Measurements from ENCODE around the gene NGB. TPM values are rescaled to one million over a fixed set of nuclear protein-coding genes. Genes with fewer than 3 reads are reported as not detected.
A peak's percentile ranks its signal among the peaks of the same experiment; 100 is the strongest.

NGB gene
- total RNA-seq, 2 experiments from 2014 or later: not detected

DNA sequence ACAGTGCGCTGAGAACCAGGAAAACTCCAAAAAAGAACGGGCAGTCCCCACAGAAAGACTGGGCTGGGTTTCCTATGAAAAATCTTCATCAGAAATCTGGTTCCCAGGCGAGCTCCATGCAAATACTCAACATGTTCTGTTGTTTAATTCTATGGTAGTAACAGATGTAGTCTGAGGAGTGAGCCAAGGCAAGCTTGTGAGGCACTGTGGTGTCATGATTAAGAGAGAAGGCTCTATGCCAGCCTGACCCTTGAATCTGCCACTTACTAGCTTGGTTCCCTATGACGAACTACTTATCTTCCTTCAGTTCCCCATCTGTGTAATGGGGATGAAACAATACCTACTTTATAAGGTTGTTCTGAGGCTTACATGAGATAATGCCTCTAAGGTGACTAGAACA, 39.0 kb upstream of the NGB start:
- peaks cover 2% of the 10 kb centered on the region for H3K36me3 Mint-ChIP-seq (ENCODE audit: low read depth)

DNA sequence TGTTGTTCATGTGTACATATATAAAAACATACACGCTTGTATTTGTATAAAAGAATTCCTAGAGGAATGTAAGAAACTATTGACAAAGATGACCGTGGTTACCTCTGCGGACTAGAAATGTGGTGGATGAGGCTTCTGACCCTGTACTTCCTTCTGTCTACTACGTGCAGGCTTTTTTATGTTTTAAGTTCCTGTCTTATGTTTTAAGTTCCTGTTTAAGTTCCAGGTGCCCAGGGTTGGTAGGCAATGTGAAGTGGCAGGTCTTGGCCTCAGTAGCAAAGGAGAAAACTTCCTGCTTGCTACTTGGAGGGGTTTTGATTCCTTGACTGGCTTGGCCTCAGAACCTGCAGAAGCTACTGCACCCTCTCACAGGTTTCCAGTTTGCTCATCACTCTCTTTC, 38.1 kb upstream of the NGB start:
- Mint-ChIP-seq H3K9me3 (no peaks in the 10 kb centered on the region), H3K4me1 (ENCODE audit: low read depth) (no peaks in the 10 kb centered on the region), H3K36me3 (ENCODE audit: low read depth) (peaks cover 2% of the 10 kb centered on the region), H3K4me3 (no peak overlapping the region), H3K27ac (no peak overlapping the region), H3K27me3 (ENCODE audit: low read depth) (no peaks in the 10 kb centered on the region)
- CTCF ChIA-PET: no interaction called here
- intact Hi-C loops (cut with micrococcal nuclease): no loop called here
- DNase-seq: no peak

More for the DNA sequence above, 39.0 kb upstream of the NGB start:
- CTCF ChIA-PET: no interaction called here
- no peak for DNase-seq
- Mint-ChIP-seq H3K4me3 (no peak overlapping the region), H3K27ac (no peak overlapping the region), H3K27me3 (ENCODE audit: low read depth) (no peaks in the 10 kb centered on the region), H3K4me1 (ENCODE audit: low read depth) (no peaks in the 10 kb centered on the region), H3K9me3 (no peaks in the 10 kb centered on the region)
- intact Hi-C loops (cut with micrococcal nuclease): no loop called here

DNA sequence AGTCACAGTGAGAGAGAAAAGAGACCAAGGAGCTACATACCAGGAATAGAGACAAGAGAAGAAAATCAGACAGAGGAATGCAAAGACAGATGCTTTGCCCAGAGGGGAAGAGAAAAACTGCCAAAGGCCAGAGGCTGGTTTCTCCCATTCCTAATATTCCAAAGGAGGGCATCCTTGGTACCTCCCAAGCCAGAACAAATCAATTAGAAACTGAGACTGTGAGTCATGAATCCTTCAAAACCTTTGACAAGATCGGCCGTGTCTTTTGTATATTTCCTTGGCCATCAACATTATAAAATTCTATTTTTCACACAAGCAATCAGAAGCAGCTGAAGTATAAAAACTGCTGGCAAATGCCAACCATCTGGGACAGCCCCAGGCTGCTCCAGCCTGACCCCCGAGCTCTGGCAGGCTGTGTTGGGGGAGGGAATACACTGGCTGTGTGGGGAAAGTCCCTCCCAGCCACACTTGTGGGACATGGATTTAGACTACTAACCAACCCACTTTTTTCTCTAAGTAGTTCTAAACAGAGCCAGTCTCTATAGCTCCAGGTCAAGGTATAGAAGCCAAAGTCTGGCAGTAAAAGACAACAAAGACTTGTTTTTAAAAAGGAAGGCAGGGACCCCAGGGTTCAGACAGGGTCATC, 36.0 kb upstream of the NGB start:
- Mint-ChIP-seq H3K27me3 (ENCODE audit: low read depth) (no peaks in the 10 kb centered on the region), H3K4me1 (ENCODE audit: low read depth) (peaks cover 13% of the 10 kb centered on the region), H3K27ac (no peak overlapping the region), H3K9me3 (no peaks in the 10 kb centered on the region), H3K4me3 (no peak overlapping the region), H3K36me3 (ENCODE audit: low read depth) (peaks cover 6% of the 10 kb centered on the region)
- no peak for DNase-seq
- CTCF ChIA-PET: interaction anchor here (0.8 to 11.4 kb wide), 4 partner anchors 9 to 156 kb away, joined by 3 to 124 read pairs (median 4); no protein-coding TSS in a partner anchor
- intact Hi-C loops (cut with micrococcal nuclease): no loop called here

DNA sequence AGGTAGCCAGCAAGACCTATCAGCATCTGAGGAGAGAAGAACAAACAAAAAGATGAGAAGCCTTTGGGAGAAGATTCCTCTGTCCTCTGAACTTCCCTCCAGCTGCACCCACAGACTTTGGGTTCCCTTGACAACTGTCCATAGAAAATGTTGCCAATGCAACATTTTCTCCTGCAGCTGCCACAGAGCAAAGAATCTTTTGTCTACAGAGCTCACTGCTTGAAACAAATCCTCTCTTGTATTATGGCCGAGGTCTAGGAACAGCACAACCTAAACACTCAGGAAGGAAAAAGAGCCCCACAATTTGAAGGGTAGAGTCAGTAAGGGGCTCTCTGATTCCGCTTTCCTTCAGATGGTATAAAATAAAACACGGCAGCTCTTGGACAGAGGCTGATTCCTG, 35.4 kb upstream of the NGB start:
- peaks cover 13% of the 10 kb centered on the region for H3K4me1 Mint-ChIP-seq (ENCODE audit: low read depth)
- CTCF ChIA-PET: interaction anchor here (0.8 to 11.4 kb wide), 2 partner anchors 9 to 92 kb away, joined by 3 to 124 read pairs; no protein-coding TSS in a partner anchor

DNA sequence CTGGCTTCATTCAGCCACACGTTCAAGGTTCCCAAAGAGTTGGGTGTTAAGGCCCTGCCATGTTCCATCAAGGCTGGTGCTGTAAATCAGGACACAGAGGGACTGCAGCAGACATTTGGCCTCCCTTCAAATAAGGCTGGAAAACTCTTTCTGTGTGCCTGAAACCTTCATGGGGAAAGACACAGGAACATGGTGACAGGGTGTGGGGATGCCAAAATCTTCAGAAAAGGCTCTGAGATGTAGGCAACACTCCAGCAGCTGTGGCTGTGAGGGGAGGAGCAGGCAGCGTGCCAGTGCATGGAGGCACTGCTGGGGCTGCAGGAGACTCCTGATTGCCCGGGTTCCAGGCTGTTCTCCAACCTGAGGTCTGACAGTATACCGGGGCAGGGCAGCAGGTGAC, 34.7 kb upstream of the NGB start:
- CTCF ChIA-PET: interaction anchor here (0.5 to 11.4 kb wide), 3 partner anchors 10 to 153 kb away, joined by 4 to 124 read pairs (median 6); no protein-coding TSS in a partner anchor
- Mint-ChIP-seq H3K4me3 (no peak overlapping the region), H3K27ac (no peak overlapping the region), H3K27me3 (ENCODE audit: low read depth) (no peaks in the 10 kb centered on the region), H3K9me3 (no peaks in the 10 kb centered on the region), H3K4me1 (ENCODE audit: low read depth) (peaks cover 13% of the 10 kb centered on the region), H3K36me3 (ENCODE audit: low read depth) (peaks cover 6% of the 10 kb centered on the region)
- intact Hi-C loops (cut with micrococcal nuclease): no loop called here
- no peak for DNase-seq

More for the DNA sequence above, 35.4 kb upstream of the NGB start:
- Mint-ChIP-seq H3K36me3 (ENCODE audit: low read depth) (peaks cover 6% of the 10 kb centered on the region), H3K4me3 (no peak overlapping the region), H3K9me3 (no peaks in the 10 kb centered on the region), H3K27me3 (ENCODE audit: low read depth) (no peaks in the 10 kb centered on the region), H3K27ac (no peak overlapping the region)
- intact Hi-C loops (cut with micrococcal nuclease): no loop called here
- no peak for DNase-seq

DNA sequence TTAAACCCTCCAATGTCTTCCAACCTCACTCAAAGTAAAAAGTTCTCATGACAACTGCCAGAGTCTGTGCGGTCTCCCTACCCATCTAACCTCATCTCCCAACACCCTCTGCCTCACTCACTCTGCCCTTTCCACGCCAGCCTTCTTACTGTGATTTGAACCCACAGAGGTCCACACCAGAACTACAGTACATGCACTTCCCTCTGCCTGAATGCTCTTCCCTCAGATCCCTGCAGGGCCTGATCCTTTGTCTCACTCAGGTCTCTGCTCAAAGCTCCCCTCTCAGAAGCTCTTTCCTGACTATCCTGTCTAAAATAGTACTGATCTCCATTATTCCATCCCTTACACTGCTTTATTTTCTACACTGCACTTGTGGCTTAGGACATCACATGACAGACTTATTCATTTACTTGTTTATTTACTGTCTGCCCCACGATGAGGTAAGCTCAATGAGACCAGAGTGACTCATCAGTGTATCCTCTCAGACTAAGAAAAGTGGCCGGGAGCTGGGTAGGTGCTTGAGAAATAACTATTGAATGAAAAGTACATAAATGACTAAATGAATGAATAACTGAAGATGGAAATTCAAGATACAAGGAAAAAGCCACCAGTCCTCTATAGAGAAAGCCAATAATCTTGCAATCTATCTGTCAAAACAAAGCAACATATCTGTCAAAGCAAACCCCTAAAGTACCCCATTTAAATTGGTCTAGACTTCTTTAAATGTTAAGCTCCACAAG, 32.6 kb upstream of the NGB start:
- Mint-ChIP-seq H3K9me3 (no peaks in the 10 kb centered on the region), H3K4me3 (no peak overlapping the region), H3K27ac (peak overlapping the region; percentile 63), H3K4me1 (ENCODE audit: low read depth) (peaks cover 13% of the 10 kb centered on the region), H3K27me3 (ENCODE audit: low read depth) (no peaks in the 10 kb centered on the region), H3K36me3 (ENCODE audit: low read depth) (peaks cover 6% of the 10 kb centered on the region)
- DNase-seq: peak; percentile 55
- CTCF ChIA-PET: interaction anchor here (0.6 to 11.4 kb wide), 5 partner anchors 11 to 151 kb away, joined by 3 to 124 read pairs (median 4); no protein-coding TSS in a partner anchor
- intact Hi-C loops (cut with micrococcal nuclease): loop anchor here (1.0 to 5.0 kb wide), 5 partner anchors 18 to 404 kb away; partner anchors contain the start of genes ALKBH1, GSTZ1, SAMD15 and SLIRP

DNA sequence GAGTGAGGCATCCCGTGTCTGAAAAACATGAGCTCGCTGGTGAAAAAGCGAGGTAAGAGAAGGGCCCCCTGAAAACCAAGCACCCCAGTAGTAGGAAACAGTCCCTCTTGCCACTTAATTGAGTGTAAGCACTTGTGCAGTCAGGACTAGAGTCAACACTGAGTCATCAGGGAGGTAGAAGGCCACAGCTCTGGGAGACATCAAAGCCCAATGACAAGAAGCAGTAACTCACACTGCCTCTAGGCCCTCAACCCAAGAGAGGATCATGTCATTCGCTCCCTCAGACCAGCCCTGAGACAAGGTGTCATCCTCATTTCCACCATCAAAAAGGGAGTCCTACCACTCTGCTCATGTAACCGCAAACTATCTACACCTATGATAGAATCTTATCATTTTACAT, 31.9 kb upstream of the NGB start:
- peaks cover 13% of the 10 kb centered on the region for H3K4me1 Mint-ChIP-seq (ENCODE audit: low read depth)
- H3K27me3 Mint-ChIP-seq (ENCODE audit: low read depth): no peaks in the 10 kb centered on the region
- peak overlapping the region; percentile 63 for H3K27ac Mint-ChIP-seq
- H3K4me3 Mint-ChIP-seq: no peak overlapping the region
- H3K36me3 Mint-ChIP-seq (ENCODE audit: low read depth): peaks cover 6% of the 10 kb centered on the region
- CTCF ChIA-PET: interaction anchor here (0.7 to 11.4 kb wide), 5 partner anchors 13 to 248 kb away, joined by 3 to 124 read pairs (median 3); no protein-coding TSS in a partner anchor
- DNase-seq: peak; percentile 71
- intact Hi-C loops (cut with micrococcal nuclease): loop anchor here (1.0 to 5.0 kb wide), 5 partner anchors 18 to 404 kb away; partner anchors contain the start of genes ALKBH1, GSTZ1, SAMD15 and SLIRP
- no peaks in the 10 kb centered on the region for H3K9me3 Mint-ChIP-seq

DNA sequence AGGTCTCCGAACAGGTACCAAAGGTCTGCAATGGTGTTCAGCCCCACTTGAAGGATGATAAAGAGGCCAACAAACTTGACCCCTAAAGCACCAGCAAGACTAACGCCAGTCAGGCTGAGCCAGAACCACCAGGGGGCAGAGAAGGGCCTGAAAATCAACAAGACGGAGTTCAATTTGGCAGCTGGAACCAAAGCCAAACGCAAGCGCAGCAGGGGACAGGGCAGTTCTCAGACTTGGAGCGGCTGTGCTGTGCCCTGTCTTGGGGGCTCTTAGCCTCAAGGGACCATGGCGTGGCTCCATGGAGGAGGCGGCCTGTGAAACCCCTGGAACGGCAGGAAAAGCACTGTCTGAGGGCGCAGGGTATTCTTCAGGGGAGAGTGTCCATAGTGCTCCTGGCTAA, 30.1 kb upstream of the NGB start:
- Mint-ChIP-seq H3K27ac (no peak overlapping the region), H3K36me3 (ENCODE audit: low read depth) (peaks cover 7% of the 10 kb centered on the region), H3K4me3 (no peak overlapping the region), H3K27me3 (ENCODE audit: low read depth) (no peaks in the 10 kb centered on the region), H3K9me3 (no peaks in the 10 kb centered on the region), H3K4me1 (ENCODE audit: low read depth) (peaks cover 13% of the 10 kb centered on the region)
- peak; percentile 82 for DNase-seq
- CTCF ChIA-PET: interaction anchor here (0.6 to 11.4 kb wide), 9 partner anchors 11 to 264 kb away, joined by 3 to 124 read pairs (median 4); no protein-coding TSS in a partner anchor
- intact Hi-C loops (cut with micrococcal nuclease): loop anchor here (1.0 to 5.0 kb wide), 6 partner anchors 15 to 503 kb away; partner anchors contain the start of genes ALKBH1, SAMD15, SLIRP and TMED8

DNA sequence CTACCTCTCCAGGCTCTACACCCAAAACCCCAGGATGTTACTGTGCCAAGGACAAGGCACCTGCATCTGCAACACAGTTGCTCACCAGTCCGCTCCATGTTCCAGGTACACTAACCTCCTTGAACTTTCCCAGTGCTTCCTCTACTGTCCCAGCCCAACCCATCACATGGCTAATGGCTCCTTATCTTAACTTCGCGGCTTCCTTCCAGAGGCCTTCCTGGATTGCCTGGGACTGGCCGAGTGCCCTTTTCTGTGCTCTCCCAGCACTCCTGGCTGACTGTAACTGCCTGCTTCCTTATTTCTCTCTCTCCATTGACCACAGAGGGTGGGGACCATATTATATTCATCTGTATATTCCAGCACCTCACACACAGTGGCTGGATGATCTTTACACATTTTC, 28.8 kb upstream of the NGB start:
- H3K4me3 Mint-ChIP-seq: no peak overlapping the region
- peaks cover 10% of the 10 kb centered on the region for H3K36me3 Mint-ChIP-seq (ENCODE audit: low read depth)
- intact Hi-C loops (cut with micrococcal nuclease): loop anchor here (5.0 kb wide), 3 partner anchors 78 to 408 kb away; partner anchors contain the start of genes ALKBH1, SAMD15, SLIRP and TMED8
- H3K4me1 Mint-ChIP-seq (ENCODE audit: low read depth): peaks cover 13% of the 10 kb centered on the region
- no peaks in the 10 kb centered on the region for H3K9me3 Mint-ChIP-seq
- DNase-seq: no peak
- no peaks in the 10 kb centered on the region for H3K27me3 Mint-ChIP-seq (ENCODE audit: low read depth)
- no peak overlapping the region for H3K27ac Mint-ChIP-seq
- CTCF ChIA-PET: interaction anchor here (1.1 to 11.4 kb wide), 2 partner anchors 16 to 248 kb away, joined by 3 to 124 read pairs; no protein-coding TSS in a partner anchor

DNA sequence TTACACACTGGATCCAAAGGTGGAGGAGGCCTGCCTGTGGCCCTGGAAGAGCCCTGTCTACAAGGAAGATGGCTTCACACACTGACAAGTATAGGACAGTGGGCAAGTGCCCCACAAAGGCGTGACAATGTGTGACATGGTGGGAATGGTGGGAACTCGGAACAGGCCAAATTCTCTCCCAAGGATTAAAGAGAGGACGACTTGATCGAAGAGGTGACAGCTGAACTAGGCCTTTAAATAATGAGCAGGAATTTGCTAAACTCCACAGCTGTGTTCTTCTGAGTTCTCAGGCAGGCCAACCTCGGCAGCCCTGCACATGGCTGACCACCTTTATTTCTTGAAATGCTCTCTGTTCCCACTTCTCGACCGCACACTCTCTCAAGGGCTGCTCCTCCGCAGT, 25.9 kb upstream of the NGB start:
- Mint-ChIP-seq H3K36me3 (ENCODE audit: low read depth) (peaks cover 6% of the 10 kb centered on the region), H3K4me3 (no peak overlapping the region), H3K27me3 (ENCODE audit: low read depth) (no peaks in the 10 kb centered on the region), H3K27ac (no peak overlapping the region), H3K9me3 (no peaks in the 10 kb centered on the region), H3K4me1 (ENCODE audit: low read depth) (no peaks in the 10 kb centered on the region)
- CTCF ChIA-PET: interaction anchor here (11.4 kb wide), 1 partner anchor 19 kb away, joined by 124 read pairs; no protein-coding TSS in a partner anchor
- DNase-seq: no peak
- intact Hi-C loops (cut with micrococcal nuclease): no loop called here

DNA sequence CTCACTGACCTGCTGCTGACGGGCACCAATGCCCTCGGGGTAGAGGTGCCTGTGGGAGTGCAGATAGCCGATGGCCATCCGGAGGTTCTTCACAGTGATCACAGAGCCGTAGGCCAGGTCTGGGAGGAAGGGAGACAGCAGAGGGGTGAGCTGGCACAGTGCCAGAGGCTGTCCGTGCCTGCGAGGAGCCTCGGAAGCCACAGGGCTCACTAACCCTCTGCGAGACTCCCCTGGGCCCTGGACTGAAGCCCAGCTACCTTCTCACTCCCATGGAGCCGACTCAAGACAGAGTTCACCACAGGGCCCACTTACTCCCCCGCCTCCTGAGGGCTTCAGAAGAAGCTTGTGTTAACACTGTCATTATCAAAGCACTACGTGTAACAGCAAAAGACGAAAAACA, 25.1 kb upstream of the NGB start:
- DNase-seq: no peak
- Mint-ChIP-seq H3K36me3 (ENCODE audit: low read depth) (peaks cover 6% of the 10 kb centered on the region), H3K27me3 (ENCODE audit: low read depth) (no peaks in the 10 kb centered on the region), H3K4me1 (ENCODE audit: low read depth) (no peaks in the 10 kb centered on the region), H3K9me3 (no peaks in the 10 kb centered on the region), H3K27ac (no peak overlapping the region), H3K4me3 (no peak overlapping the region)
- intact Hi-C loops (cut with micrococcal nuclease): no loop called here
- CTCF ChIA-PET: no interaction called here

DNA sequence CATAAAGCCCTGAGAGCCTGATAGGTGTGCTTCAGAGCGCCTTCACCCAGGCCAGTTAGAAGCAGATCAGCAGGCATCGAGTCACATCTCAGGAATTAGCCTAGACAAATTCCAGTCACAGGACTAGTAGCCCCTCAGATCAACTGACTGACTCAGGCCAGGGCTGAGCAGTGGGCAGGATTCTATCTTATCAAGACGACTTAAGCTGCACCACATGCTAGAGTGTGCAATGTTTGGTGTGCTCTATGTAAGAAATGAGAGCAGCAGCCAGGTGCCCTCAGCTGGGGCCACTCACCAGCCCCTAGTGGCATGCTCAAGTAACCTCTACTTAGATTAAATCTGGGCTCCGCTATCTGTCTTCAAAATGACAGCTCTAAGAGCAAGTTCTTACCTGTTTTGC, 19.7 kb upstream of the NGB start:
- no peaks in the 10 kb centered on the region for H3K4me1 Mint-ChIP-seq (ENCODE audit: low read depth)

More for the DNA sequence above, 19.7 kb upstream of the NGB start:
- no peak for DNase-seq
- no peaks in the 10 kb centered on the region for H3K9me3 Mint-ChIP-seq
- H3K27ac Mint-ChIP-seq: no peak overlapping the region
- peaks cover 4% of the 10 kb centered on the region for H3K36me3 Mint-ChIP-seq (ENCODE audit: low read depth)
- CTCF ChIA-PET: interaction anchor here (1.1 to 1.6 kb wide), 3 partner anchors 10 to 22 kb away, joined by 3 to 5 read pairs (median 4); no protein-coding TSS in a partner anchor
- no peak overlapping the region for H3K4me3 Mint-ChIP-seq
- no peaks in the 10 kb centered on the region for H3K27me3 Mint-ChIP-seq (ENCODE audit: low read depth)
- intact Hi-C loops (cut with micrococcal nuclease): no loop called here
